PC-9 (cell line): ENCODE measurements around the gene ATXN7L2.

Experiments
- EZH2 ChIP-seq: fragments of 200-600 bp; sonication (generic); IDR thresholded peaks from 2 replicates; pipeline ENCODE4 v1.8.0; 2017; ENCODE audit warnings: antibody characterized with exemption, low read depth
- TF ChIP-seq, protein P1 (sequence below): fragments of 200-600 bp; sonication (generic); conservative IDR thresholded peaks from 2 replicates; pipeline ENCODE4 v1.6.1; 2017; ENCODE audit warnings: mixed run types, antibody characterized with exemption, mild to moderate bottlenecking, moderate library complexity

DNA sequence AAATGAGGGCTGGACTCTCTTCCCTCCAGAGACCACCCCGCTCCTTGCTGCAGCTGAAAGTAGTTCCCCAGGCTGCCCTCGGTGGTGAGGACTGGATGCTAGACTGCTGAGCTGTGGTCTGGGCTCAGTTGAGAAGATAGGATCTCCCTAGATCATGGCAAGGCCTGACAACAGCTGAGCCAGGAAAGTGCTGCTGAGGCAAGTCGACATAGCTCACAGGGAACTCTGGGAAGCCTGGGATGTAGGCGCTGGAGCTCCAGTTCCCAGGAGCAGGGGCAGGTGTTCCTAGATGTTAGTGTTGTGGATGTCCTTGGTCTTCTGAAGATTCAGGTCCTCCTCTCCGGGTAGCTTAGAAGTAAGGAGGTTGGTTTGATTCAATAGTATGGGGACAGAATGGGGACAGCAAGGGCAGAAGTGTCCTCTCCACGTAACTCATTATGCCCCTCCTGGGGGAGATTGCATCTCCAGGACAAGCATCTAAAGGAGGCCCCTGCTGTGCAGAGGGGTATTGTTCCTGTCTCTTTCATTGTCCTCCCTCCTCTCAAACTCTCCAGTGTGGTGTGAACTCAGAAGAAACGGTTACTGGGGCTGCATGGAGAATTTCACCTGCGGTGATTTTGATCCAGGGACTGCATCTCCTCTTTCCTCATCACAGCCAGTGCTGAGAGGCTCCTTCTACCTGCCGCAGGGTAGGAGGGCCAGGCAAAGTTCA is 13.9 kb downstream of the ATXN7L2 start:
- TF ChIP-seq EZH2: no peak
- TF ChIP-seq, protein P1, sequence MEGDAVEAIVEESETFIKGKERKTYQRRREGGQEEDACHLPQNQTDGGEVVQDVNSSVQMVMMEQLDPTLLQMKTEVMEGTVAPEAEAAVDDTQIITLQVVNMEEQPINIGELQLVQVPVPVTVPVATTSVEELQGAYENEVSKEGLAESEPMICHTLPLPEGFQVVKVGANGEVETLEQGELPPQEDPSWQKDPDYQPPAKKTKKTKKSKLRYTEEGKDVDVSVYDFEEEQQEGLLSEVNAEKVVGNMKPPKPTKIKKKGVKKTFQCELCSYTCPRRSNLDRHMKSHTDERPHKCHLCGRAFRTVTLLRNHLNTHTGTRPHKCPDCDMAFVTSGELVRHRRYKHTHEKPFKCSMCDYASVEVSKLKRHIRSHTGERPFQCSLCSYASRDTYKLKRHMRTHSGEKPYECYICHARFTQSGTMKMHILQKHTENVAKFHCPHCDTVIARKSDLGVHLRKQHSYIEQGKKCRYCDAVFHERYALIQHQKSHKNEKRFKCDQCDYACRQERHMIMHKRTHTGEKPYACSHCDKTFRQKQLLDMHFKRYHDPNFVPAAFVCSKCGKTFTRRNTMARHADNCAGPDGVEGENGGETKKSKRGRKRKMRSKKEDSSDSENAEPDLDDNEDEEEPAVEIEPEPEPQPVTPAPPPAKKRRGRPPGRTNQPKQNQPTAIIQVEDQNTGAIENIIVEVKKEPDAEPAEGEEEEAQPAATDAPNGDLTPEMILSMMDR: no peak
